Hepatocyte (in vitro differentiated cells): ENCODE data around the gene FBXW10.
"Not testable (repeated sequence)": the region's sequence is repeated elsewhere in the genome, so short reads cannot be mapped to it uniquely, and the experiment has no call there.

ENCODE experiments used
- EZH2phosphoT487 ChIP-seq: fragments of 200-600 bp; sonication (generic); IDR thresholded peaks from one replicate; pipeline ENCODE4 v1.6.1; 2018; ENCODE audit warnings: antibody characterized with exemption, mild to moderate bottlenecking, low read depth, moderate library complexity; ENCODE audit not compliant: unreplicated experiment, severe bottlenecking
- TF ChIP-seq, protein P1 (sequence below): fragments of 200-600 bp; sonication (generic); IDR thresholded peaks from 2 replicates; pipeline ENCODE4 v1.5.1; 2016; ENCODE audit warnings: antibody characterized with exemption, mild to moderate bottlenecking; ENCODE audit not compliant: poor library complexity

DNA sequence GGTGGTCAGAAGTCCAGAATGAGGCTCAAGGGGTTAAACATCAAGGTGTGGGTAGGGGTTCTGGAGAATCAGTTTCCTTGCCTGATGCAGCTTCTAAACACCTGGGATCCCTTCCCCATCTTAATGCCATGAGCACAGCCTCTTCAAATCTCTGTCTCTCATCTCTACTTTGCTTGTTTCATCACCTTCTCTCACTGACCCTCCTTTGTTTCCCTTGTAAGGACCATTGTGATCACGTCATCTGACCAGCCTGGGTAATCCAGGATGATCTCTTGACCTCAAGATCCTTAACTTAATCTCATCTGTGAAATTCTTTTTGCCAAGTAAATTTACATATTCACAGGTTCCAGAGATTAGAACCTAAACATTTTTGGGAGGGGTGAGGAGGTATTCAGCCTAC, 42.1 kb downstream of the FBXW10 start:
- TF ChIP-seq, protein P1, sequence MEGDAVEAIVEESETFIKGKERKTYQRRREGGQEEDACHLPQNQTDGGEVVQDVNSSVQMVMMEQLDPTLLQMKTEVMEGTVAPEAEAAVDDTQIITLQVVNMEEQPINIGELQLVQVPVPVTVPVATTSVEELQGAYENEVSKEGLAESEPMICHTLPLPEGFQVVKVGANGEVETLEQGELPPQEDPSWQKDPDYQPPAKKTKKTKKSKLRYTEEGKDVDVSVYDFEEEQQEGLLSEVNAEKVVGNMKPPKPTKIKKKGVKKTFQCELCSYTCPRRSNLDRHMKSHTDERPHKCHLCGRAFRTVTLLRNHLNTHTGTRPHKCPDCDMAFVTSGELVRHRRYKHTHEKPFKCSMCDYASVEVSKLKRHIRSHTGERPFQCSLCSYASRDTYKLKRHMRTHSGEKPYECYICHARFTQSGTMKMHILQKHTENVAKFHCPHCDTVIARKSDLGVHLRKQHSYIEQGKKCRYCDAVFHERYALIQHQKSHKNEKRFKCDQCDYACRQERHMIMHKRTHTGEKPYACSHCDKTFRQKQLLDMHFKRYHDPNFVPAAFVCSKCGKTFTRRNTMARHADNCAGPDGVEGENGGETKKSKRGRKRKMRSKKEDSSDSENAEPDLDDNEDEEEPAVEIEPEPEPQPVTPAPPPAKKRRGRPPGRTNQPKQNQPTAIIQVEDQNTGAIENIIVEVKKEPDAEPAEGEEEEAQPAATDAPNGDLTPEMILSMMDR, result not testable (repeated sequence)
- not testable (repeated sequence) for TF ChIP-seq EZH2phosphoT487
